ENCODE results near the gene SENP5.
"Not testable (repeated sequence)": the region's sequence is repeated elsewhere in the genome, so short reads cannot be mapped to it uniquely, and the experiment has no call there.

Gene SENP5

GRCh38 chr3:196938576-196938975 is 70.9 kb downstream of the SENP5 start:
- DNase-seq (ENCODE audit: extremely low read depth in 1 of 2, low read depth in 1 of 2): no peak

- DNase-seq (ENCODE audit: extremely low read depth in 1 of 2, low read depth in 1 of 2): peak; percentile 17 to 39
Measured at GRCh38 chr3:196941729-196942225, 74.1 kb downstream of the SENP5 start.

- DNase-seq (ENCODE audit: extremely low read depth in 1 of 2, low read depth in 1 of 2): peak; percentile 99 to 100
Measured at GRCh38 chr3:196942226-196942914, 74.7 kb downstream of the SENP5 start, which contains the start of gene NCBP2. Gene NCBP2, minus strand, starts transcription at chr3:196942528. Its CDS starts 25 bp downstream, at chr3:196942503.

- no peak for DNase-seq (ENCODE audit: extremely low read depth in 1 of 2, low read depth in 1 of 2)
Measured at GRCh38 chr3:196942915-196943277, 75.2 kb downstream of the SENP5 start.

GRCh38 chr3:196944037-196944790 is 76.5 kb downstream of the SENP5 start:
- not testable (repeated sequence) for DNase-seq (ENCODE audit: extremely low read depth in 1 of 2, low read depth in 1 of 2)

GRCh38 chr3:196947136-196947859 is 79.6 kb downstream of the SENP5 start:
- no peak for DNase-seq (ENCODE audit: extremely low read depth in 1 of 2, low read depth in 1 of 2)

GRCh38 chr3:196947860-196948441 is 80.2 kb downstream of the SENP5 start:
- DNase-seq (ENCODE audit: extremely low read depth in 1 of 2, low read depth in 1 of 2): no peak

- no peak for DNase-seq (ENCODE audit: extremely low read depth in 1 of 2, low read depth in 1 of 2)
Measured at GRCh38 chr3:196948442-196949284, 80.9 kb downstream of the SENP5 start.

- no peak for DNase-seq (ENCODE audit: extremely low read depth in 1 of 2, low read depth in 1 of 2)
Measured at GRCh38 chr3:196949285-196949619, 81.5 kb downstream of the SENP5 start.

- no peak for DNase-seq (ENCODE audit: extremely low read depth in 1 of 2, low read depth in 1 of 2)
Measured at GRCh38 chr3:196949750-196950149, 82.0 kb downstream of the SENP5 start.

GRCh38 chr3:196951371-196951770 is 83.7 kb downstream of the SENP5 start:
- no peak for DNase-seq (ENCODE audit: extremely low read depth in 1 of 2, low read depth in 1 of 2)

GRCh38 chr3:196954832-196955231 is 87.1 kb downstream of the SENP5 start:
- no peak for DNase-seq (ENCODE audit: extremely low read depth in 1 of 2, low read depth in 1 of 2)

GRCh38 chr3:196962108-196962929 is 94.6 kb downstream of the SENP5 start:
- no peak for DNase-seq (ENCODE audit: extremely low read depth in 1 of 2, low read depth in 1 of 2)

GRCh38 chr3:196962930-196963630 is 95.4 kb downstream of the SENP5 start:
- no peak for DNase-seq (ENCODE audit: extremely low read depth in 1 of 2, low read depth in 1 of 2)

GRCh38 chr3:196963631-196963953 is 95.9 kb downstream of the SENP5 start:
- DNase-seq (ENCODE audit: extremely low read depth in 1 of 2, low read depth in 1 of 2): no peak

- DNase-seq (ENCODE audit: extremely low read depth in 1 of 2, low read depth in 1 of 2): no peak
Measured at GRCh38 chr3:196965112-196965803, 97.5 kb downstream of the SENP5 start.

- no peak for DNase-seq (ENCODE audit: extremely low read depth in 1 of 2, low read depth in 1 of 2)
Measured at GRCh38 chr3:196965804-196966173, 98.1 kb downstream of the SENP5 start.

Data from activated CD8-positive, alpha-beta memory T cell treated with anti-CD3 and anti-CD28 coated beads for 1 hour (primary cell).